GM12878 (cell line): ENCODE results near the gene TCERG1L. TPM values are rescaled to one million over a fixed set of nuclear protein-coding genes. Genes with fewer than 3 reads are reported as not detected.

Experiments
- ATAC-seq: fragments of 200-7000 bp; cut with Tn5 transposase; 3 replicates; pipeline ENCODE4 v1.9.1; 2020; ENCODE audit warnings: mild to moderate bottlenecking, moderate library complexity
- BruUV-seq: library from RNA; stranded (reverse); fragments of 400-500 nt; replicated peaks from 2 replicates; lab custom pipeline; 2021; lab: Mats Ljungman, UMichigan
- CTCF ChIA-PET: fragments of 300-600 bp; sonication (Branson Sonifier 250); formaldehyde crosslinking; extraction: SDS; loops from one replicate; lab custom pipeline; 2021; ENCODE audit warnings: inconsistent platforms; lab: Yijun Ruan, JAX
- POLR2A ChIA-PET: fragments of 350-600 bp; formaldehyde crosslinking; extraction: SDS; loops from one replicate; lab custom pipeline; 2021; ENCODE audit warnings: inconsistent platforms; lab: Charles Lee
- RAD21 ChIA-PET: fragments of 300-600 bp; sonication (Branson Sonifier 250); formaldehyde crosslinking; loops from one replicate; lab custom pipeline; 2023; ENCODE audit warnings: antibody characterized with exemption; ENCODE audit not compliant: unreplicated experiment; lab: Charles Lee
- SMC1A ChIA-PET: fragments of 300-600 bp; sonication (Branson Sonifier 250); formaldehyde crosslinking; loops from one replicate; lab custom pipeline; 2023; ENCODE audit not compliant: unreplicated experiment, uncharacterized antibody; lab: Charles Lee
- DNase-seq: peaks from one replicate; pipeline ENCODE4 v3.0.0-alpha.2; 2011; ENCODE audit warnings: low read depth, low spot score
- FAIRE-seq: peaks from 3 replicates; lab custom pipeline; 2011; peaks lifted over from hg19 to GRCh38; lab: Jason Lieb, UNC
- H2AFZ ChIP-seq: 2 replicates; pipeline ENCODE4 v1.6.0; 2011; ENCODE audit warnings: low read depth, low read length, control low read depth; ENCODE audit not compliant: control insufficient read depth
- H3K27ac ChIP-seq: 2 replicates; pipeline ENCODE4 v1.5.1; 2011; ENCODE audit warnings: control low read depth; ENCODE audit not compliant: control insufficient read depth, insufficient read depth
- H3K27me3 ChIP-seq, 2 experiments: replicated peaks in 1 of 2; 2 replicates each; pipeline versions ENCODE4 v1.6.0 to v1.6.1; 2011; ENCODE audit warnings: low read length in 1 of 2; ENCODE audit not compliant: control insufficient read depth in 2 of 2, insufficient read depth in 2 of 2
- H3K36me3 ChIP-seq, 2 experiments: 2 replicates each; pipeline ENCODE4 v1.5.1; 2011; ENCODE audit warnings: low read length in 1 of 2; ENCODE audit not compliant: control insufficient read depth in 2 of 2, insufficient read depth in 2 of 2
- H3K4me1 ChIP-seq: 2 replicates; pipeline ENCODE4 v1.6.1; 2011; ENCODE audit warnings: mild to moderate bottlenecking, low read length, moderate library complexity, mixed read lengths; ENCODE audit not compliant: control insufficient read depth, insufficient read depth
- H3K4me2 ChIP-seq: 2 replicates; pipeline ENCODE4 v1.6.0; 2011; ENCODE audit warnings: control low read depth; ENCODE audit not compliant: control insufficient read depth, insufficient read depth
- H3K4me3 ChIP-seq: fragments of 200-600 bp; sonication (generic); 2 replicates; pipeline ENCODE4 v1.5.1; 2016
- H3K79me2 ChIP-seq: 2 replicates; pipeline ENCODE4 v1.6.0; 2011; ENCODE audit warnings: low read length; ENCODE audit not compliant: control insufficient read depth, insufficient read depth
- H3K9ac ChIP-seq: 2 replicates; pipeline ENCODE4 v1.8.0; 2011; ENCODE audit warnings: low read length, control low read depth, mixed read lengths; ENCODE audit not compliant: control insufficient read depth, insufficient read depth
- H3K9me3 ChIP-seq: replicated peaks from 3 replicates; pipeline ENCODE4 v1.5.1; 2011; ENCODE audit warnings: mild to moderate bottlenecking, low read length; ENCODE audit not compliant: control insufficient read depth, insufficient read depth
- H4K20me1 ChIP-seq: 2 replicates; pipeline ENCODE4 v1.6.0; 2011; ENCODE audit not compliant: control insufficient read depth, insufficient read depth
- CREB1 ChIP-seq: IDR thresholded peaks from 2 replicates; pipeline ENCODE4 v1.6.1; 2012; ENCODE audit warnings: low read depth, mild to moderate bottlenecking, inconsistent platforms
- CUX1 ChIP-seq: IDR thresholded peaks from 2 replicates; pipeline ENCODE4 v1.6.1; 2012; ENCODE audit warnings: improper control_type of control experiment, low read depth, low read length; ENCODE audit not compliant: insufficient replicate concordance
- EED ChIP-seq: sonication (generic); IDR thresholded peaks from 2 replicates; pipeline ENCODE4 v1.6.1; 2016; ENCODE audit warnings: antibody characterized with exemption, low read depth
- EP300 ChIP-seq, 2 experiments: fragments of 150-350 bp in 1 of 2; IDR thresholded peaks; 2 replicates each; pipeline ENCODE4 v1.6.1; 2011 to 2012; ENCODE audit warnings: low read depth in 2 of 2, low read length in 2 of 2, borderline replicate concordance in 1 of 2, improper control_type of control experiment in 1 of 2, inconsistent platforms in 1 of 2; ENCODE audit not compliant: control insufficient read depth in 1 of 2
- FOXK2 ChIP-seq: fragments of 450-650 bp; IDR thresholded peaks from 2 replicates; pipeline ENCODE4 v1.6.1; 2017; ENCODE audit warnings: mild to moderate bottlenecking, moderate library complexity
- KDM1A ChIP-seq: fragments of 200-600 bp; sonication (generic); IDR thresholded peaks from 2 replicates; pipeline ENCODE4 v1.6.1; 2016; ENCODE audit warnings: borderline replicate concordance
- PAX8 ChIP-seq: fragments of 450-650 bp; IDR thresholded peaks from 2 replicates; pipeline ENCODE4 v1.6.1; 2017; ENCODE audit warnings: mild to moderate bottlenecking, moderate library complexity
- POLR2A ChIP-seq: IDR thresholded peaks from 2 replicates; pipeline ENCODE4 v1.6.1; 2011; ENCODE audit warnings: low read depth, mild to moderate bottlenecking, low read length
- RB1 ChIP-seq: fragments of 450-650 bp; formaldehyde crosslinking; IDR thresholded peaks from 2 replicates; pipeline ENCODE4 v1.6.1; 2017; ENCODE audit warnings: mild to moderate bottlenecking, borderline replicate concordance
- RCOR1 ChIP-seq: conservative IDR thresholded peaks from 2 replicates; pipeline ENCODE4 v1.6.1; 2012; ENCODE audit warnings: low read depth, low read length, improper control_type of control experiment
- RFX5 ChIP-seq: IDR thresholded peaks from 2 replicates; pipeline ENCODE4 v1.6.1; 2011; ENCODE audit warnings: low read depth, low read length, improper control_type of control experiment
- SREBF2 ChIP-seq: IDR thresholded peaks from 2 replicates; pipeline ENCODE4 v1.6.1; 2012; ENCODE audit warnings: mild to moderate bottlenecking, low read length
- STAT1 ChIP-seq: fragments of 450-650 bp; conservative IDR thresholded peaks from 2 replicates; pipeline ENCODE4 v1.6.1; 2014; ENCODE audit warnings: antibody characterized with exemption, mild to moderate bottlenecking
- WGBS: methylation state at CpG from one replicate; pipeline ENCODE4 v1.1.6; 2016; ENCODE audit warnings: low lambda C conversion rate; ENCODE audit not compliant: insufficient replicate concordance, insufficient coverage; ENCODE audit errors: missing lambda C conversion rate; 5-methylcytosine and 5-hydroxymethylcytosine counted together
- in situ Hi-C: fragments of 300-500 bp; cut with MboI; formaldehyde crosslinking; loops from 9 replicates; pipeline ENCODE4 v1.14.3; 2018; ENCODE audit warnings: mixed read lengths
- intact Hi-C: fragments of 100-400 bp; cut with micrococcal nuclease; formaldehyde crosslinking; loops from one replicate; pipeline ENCODE4 v1.14.2; 2022; ENCODE audit not compliant: unreplicated experiment
- polyA plus RNA-seq, 11 experiments: library from polyadenylated mRNA; depleted of rRNA in 4 of 11; unstranded in 6 of 11; stranded (reverse) in 5 of 11; fragments of >200 nt; fragmentation: Nextera tagmentation in 4 of 11; fragmentation: Illumina TruSeq in 1 of 11; extraction: Ambion mirVana in 4 of 11; extraction: Trizol in 1 of 11; gene quantifications; 1 replicate in 1 of 11; 2 replicates in 10 of 11; pipeline versions ENCODE4 v1.2.1 to v1.2.3, GENCODE V29; 2011 to 2016; ENCODE audit warnings: inconsistent platforms in 2 of 11, missing spikeins in 2 of 11, low read depth in 1 of 11
- total RNA-seq, 4 experiments: library from RNA; depleted of rRNA in 3 of 4; stranded (reverse); fragments of >200 nt in 3 of 4; fragmentation: Illumina TruSeq in 1 of 4; extraction: Trizol in 1 of 4; gene quantifications; 2 replicates each; pipeline versions ENCODE4 v1.2.1 to v1.2.3, GENCODE V29; 2013 to 2021
- TF ChIP-seq, protein P1 (sequence below): fragments of 450-650 bp; formaldehyde crosslinking; IDR thresholded peaks from 2 replicates; pipeline ENCODE4 v1.4.0; 2022; ENCODE audit warnings: mild to moderate bottlenecking, moderate library complexity
- TF ChIP-seq, protein P2 (sequence below), 3 experiments: IDR thresholded peaks in 2 of 3; conservative IDR thresholded peaks in 1 of 3; 2 replicates each; pipeline ENCODE4 v1.5.1; 2011; ENCODE audit warnings: low read depth in 3 of 3, low read length in 3 of 3, mild to moderate bottlenecking in 3 of 3, control low read depth in 2 of 3, moderate library complexity in 2 of 3, inconsistent platforms in 1 of 3, mixed read lengths in 1 of 3; ENCODE audit not compliant: control insufficient read depth in 2 of 3, insufficient read depth in 1 of 3; ENCODE audit errors: extremely low read depth in 1 of 3

TCERG1L gene
- total and polyA plus RNA-seq, 10 of the 15 experiments (the other 5 are each of a cell fraction or from before 2014, with no cell fraction given), result not detected

GRCh38 chr10:131165092-131165491, 146.4 kb downstream of the TCERG1L start:
- BruUV-seq, result no TSS peak
- Histone ChIP-seq H4K20me1 (no peaks in the 10 kb centered on the region), H3K4me3 (no peak overlapping the region), H3K9me3 (no peaks in the 10 kb centered on the region; the same call in 2 of the 3 replicates), H3K4me2 (no peak overlapping the region), H3K79me2 (no peaks in the 10 kb centered on the region), H3K27ac (no peak overlapping the region), H3K4me1 (no peaks in the 10 kb centered on the region), H3K36me3 (no peaks in the 10 kb centered on the region), H3K9ac (no peak overlapping the region), H3K27me3 (no peaks in the 10 kb centered on the region), H2AFZ (no peak overlapping the region)
- in situ Hi-C loops, result no loop called here
- CTCF ChIA-PET, result no interaction called here
- no peak for FAIRE-seq
- intact Hi-C loops, result no loop called here
- ATAC-seq, result no peak
- RAD21 ChIA-PET, result no interaction called here
- no peak for DNase-seq
- 17% methylated on average over 7 of the region's 7 CpGs for WGBS
- POLR2A ChIA-PET, result no interaction called here
- SMC1A ChIA-PET, result no interaction called here
- TF ChIP-seq RB1 (no peak), FOXK2 (no peak), RCOR1 (no peak), EED (no peak), POLR2A (no peak), CREB1 (no peak), SREBF2 (no peak), KDM1A (no peak), RFX5 (no peak), CUX1 (no peak), PAX8 (no peak), STAT1 (no peak), EP300 (IDR thresholded peaks at IDR 0.05; ENCODE audit: borderline replicate concordance in 1 of 2, control insufficient read depth in 1 of 2, low read depth in 2 of 2, low read length in 2 of 2) (no peak)
- TF ChIP-seq, protein P1, sequence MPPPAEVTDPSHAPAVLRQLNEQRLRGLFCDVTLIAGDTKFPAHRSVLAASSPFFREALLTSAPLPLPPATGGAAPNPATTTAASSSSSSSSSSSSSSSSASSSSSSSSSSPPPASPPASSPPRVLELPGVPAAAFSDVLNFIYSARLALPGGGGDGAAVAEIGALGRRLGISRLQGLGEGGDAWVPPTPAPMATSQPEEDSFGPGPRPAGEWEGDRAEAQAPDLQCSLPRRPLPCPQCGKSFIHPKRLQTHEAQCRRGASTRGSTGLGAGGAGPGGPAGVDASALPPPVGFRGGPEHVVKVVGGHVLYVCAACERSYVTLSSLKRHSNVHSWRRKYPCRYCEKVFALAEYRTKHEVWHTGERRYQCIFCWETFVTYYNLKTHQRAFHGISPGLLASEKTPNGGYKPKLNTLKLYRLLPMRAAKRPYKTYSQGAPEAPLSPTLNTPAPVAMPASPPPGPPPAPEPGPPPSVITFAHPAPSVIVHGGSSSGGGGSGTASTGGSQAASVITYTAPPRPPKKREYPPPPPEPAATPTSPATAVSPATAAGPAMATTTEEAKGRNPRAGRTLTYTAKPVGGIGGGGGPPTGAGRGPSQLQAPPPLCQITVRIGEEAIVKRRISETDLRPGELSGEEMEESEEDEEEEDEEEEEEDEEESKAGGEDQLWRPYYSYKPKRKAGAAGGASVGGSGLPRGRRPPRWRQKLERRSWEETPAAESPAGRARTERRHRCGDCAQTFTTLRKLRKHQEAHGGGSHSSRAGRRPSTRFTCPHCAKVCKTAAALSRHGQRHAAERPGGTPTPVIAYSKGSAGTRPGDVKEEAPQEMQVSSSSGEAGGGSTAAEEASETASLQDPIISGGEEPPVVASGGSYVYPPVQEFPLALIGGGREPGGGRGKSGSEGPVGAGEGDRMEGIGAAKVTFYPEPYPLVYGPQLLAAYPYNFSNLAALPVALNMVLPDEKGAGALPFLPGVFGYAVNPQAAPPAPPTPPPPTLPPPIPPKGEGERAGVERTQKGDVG (CRISPR knock-in tag), result no peak
- TF ChIP-seq, protein P2, sequence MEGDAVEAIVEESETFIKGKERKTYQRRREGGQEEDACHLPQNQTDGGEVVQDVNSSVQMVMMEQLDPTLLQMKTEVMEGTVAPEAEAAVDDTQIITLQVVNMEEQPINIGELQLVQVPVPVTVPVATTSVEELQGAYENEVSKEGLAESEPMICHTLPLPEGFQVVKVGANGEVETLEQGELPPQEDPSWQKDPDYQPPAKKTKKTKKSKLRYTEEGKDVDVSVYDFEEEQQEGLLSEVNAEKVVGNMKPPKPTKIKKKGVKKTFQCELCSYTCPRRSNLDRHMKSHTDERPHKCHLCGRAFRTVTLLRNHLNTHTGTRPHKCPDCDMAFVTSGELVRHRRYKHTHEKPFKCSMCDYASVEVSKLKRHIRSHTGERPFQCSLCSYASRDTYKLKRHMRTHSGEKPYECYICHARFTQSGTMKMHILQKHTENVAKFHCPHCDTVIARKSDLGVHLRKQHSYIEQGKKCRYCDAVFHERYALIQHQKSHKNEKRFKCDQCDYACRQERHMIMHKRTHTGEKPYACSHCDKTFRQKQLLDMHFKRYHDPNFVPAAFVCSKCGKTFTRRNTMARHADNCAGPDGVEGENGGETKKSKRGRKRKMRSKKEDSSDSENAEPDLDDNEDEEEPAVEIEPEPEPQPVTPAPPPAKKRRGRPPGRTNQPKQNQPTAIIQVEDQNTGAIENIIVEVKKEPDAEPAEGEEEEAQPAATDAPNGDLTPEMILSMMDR (IDR thresholded peaks at IDR 0.05 in 2 of 3, conservative IDR thresholded peaks at IDR 0.05 in 1 of 3; ENCODE audit: control insufficient read depth in 2 of 3, extremely low read depth in 1 of 3, insufficient read depth in 1 of 3, low read depth in 3 of 3, low read length in 3 of 3), result no peak
